ENCODE measurements around the gene HK3. TPM values are rescaled to one million over a fixed set of nuclear protein-coding genes. Genes with fewer than 3 reads are reported as not detected.

HK3 gene
- total RNA-seq, 1 donor from 2014 or later, result 4.2 TPM

DNA sequence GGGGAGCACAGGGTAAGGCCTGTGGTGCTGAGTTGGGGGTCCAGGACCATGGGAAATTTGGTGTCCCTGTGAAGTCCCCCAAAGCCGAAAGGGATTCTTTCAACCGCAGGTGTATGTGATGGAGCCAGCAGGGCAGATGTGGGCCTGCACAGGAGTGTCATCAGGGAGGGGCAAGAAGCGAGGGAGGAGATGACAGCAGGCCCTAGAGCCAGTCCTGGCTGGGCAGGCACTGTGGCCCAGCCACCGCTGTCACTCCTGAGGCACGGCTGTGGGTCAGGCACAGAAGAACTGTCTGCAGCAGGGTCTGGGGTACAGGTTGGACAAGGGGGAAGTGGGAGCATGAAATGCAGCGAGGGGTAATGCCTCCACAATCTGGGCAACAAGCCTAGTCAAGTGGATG, 4.8 kb downstream of the HK3 start:
- Histone ChIP-seq H3K36me3 (ENCODE audit: control insufficient read depth in 3 of 3, insufficient read depth in 3 of 3, low read length in 3 of 3) (no peaks in the 10 kb centered on the region), H3K27me3 (ENCODE audit: control insufficient read depth in 3 of 3, insufficient read depth in 3 of 3, low read length in 3 of 3) (peaks cover 0 to 6% (median 0%) of the 10 kb centered on the region in 3 donors), H3K27ac (ENCODE audit: low read depth, low read length) (no peak overlapping the region), H3K4me3 (ENCODE audit: low read length in 3 of 3) (no peak overlapping the region), H3K9ac (ENCODE audit: low read depth in 1 of 3, low read length in 3 of 3) (no peak overlapping the region), H3K9me3 (ENCODE audit: control insufficient read depth in 3 of 3, low read length in 3 of 3) (no peaks in the 10 kb centered on the region), H3K4me1 (ENCODE audit: control insufficient read depth in 3 of 3, insufficient read depth in 3 of 3, low read length in 3 of 3) (peaks cover 0 to under 1% (median 0%) of the 10 kb centered on the region in 3 donors)

DNA sequence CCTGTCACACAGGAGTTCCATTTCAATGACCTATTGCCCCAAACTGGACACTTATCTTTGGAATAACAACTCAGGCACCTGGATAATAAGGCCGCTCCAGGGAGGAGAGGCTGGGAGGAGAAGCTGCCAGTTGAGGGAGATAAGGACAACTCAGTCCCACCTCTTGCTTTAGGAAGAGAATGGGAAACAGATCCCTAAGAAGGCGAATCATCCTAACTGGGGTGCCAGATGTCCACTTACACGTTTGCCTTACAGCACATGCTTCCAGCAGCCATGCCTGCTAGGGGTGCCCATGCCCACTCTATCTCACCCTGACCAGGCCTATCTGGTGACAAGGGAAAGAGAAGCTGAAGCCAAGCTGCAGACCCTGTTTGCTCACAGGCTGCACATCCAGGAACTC, 6.5 kb downstream of the HK3 start:
- H3K27ac ChIP-seq (ENCODE audit: low read depth, low read length), result no peak overlapping the region
- H3K27me3 ChIP-seq (ENCODE audit: control insufficient read depth in 3 of 3, insufficient read depth in 3 of 3, low read length in 3 of 3), result peaks cover 0 to 9% (median 0%) of the 10 kb centered on the region in 3 donors
- H3K9me3 ChIP-seq (ENCODE audit: control insufficient read depth in 3 of 3, low read length in 3 of 3), result no peaks in the 10 kb centered on the region
- H3K36me3 ChIP-seq (ENCODE audit: control insufficient read depth in 3 of 3, insufficient read depth in 3 of 3, low read length in 3 of 3), result no peaks in the 10 kb centered on the region
- no peaks in the 10 kb centered on the region for H3K4me1 ChIP-seq (ENCODE audit: control insufficient read depth in 3 of 3, insufficient read depth in 3 of 3, low read length in 3 of 3)
- no peak overlapping the region for H3K9ac ChIP-seq (ENCODE audit: low read depth in 1 of 3, low read length in 3 of 3)
- no peak overlapping the region for H3K4me3 ChIP-seq (ENCODE audit: low read length in 3 of 3)

DNA sequence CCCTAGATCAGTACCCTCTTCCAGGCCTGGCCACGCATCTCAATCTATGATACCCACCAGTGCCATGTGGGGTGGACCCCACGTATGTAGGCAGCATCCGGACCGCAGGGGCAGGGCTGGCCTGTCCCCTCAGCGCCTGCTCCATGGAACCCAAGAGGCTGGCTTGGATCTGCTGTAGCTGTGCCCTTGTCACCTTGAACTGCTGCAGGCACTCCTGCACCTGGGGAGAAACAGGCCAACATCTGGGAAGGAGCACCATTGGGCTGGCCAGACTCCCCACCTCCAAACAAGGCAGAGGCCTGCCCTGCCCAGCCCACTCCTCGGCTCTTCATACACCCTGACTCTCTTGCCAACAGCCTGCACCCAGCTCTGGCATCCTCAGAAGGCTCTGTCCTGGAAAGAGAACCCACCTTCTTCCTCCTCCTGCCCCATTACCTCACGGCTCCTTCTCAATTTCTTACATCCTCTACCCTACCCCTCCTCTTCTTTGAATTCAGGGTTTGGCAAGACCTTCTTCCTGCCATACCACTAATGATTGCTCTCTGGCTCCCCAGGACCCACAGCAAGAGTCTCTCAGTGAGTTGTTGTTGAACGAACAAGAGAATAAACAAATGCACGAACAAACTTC, 7.7 kb downstream of the HK3 start:
- Histone ChIP-seq H3K36me3 (ENCODE audit: control insufficient read depth in 3 of 3, insufficient read depth in 3 of 3, low read length in 3 of 3) (no peaks in the 10 kb centered on the region), H3K27me3 (ENCODE audit: control insufficient read depth in 3 of 3, insufficient read depth in 3 of 3, low read length in 3 of 3) (peaks cover 0 to 8% (median 0%) of the 10 kb centered on the region in 3 donors), H3K9ac (ENCODE audit: low read depth in 1 of 3, low read length in 3 of 3) (no peak overlapping the region), H3K4me3 (ENCODE audit: low read length in 3 of 3) (no peak overlapping the region), H3K4me1 (ENCODE audit: control insufficient read depth in 3 of 3, insufficient read depth in 3 of 3, low read length in 3 of 3) (no peaks in the 10 kb centered on the region), H3K27ac (ENCODE audit: low read depth, low read length) (no peak overlapping the region), H3K9me3 (ENCODE audit: control insufficient read depth in 3 of 3, low read length in 3 of 3) (no peaks in the 10 kb centered on the region)

DNA sequence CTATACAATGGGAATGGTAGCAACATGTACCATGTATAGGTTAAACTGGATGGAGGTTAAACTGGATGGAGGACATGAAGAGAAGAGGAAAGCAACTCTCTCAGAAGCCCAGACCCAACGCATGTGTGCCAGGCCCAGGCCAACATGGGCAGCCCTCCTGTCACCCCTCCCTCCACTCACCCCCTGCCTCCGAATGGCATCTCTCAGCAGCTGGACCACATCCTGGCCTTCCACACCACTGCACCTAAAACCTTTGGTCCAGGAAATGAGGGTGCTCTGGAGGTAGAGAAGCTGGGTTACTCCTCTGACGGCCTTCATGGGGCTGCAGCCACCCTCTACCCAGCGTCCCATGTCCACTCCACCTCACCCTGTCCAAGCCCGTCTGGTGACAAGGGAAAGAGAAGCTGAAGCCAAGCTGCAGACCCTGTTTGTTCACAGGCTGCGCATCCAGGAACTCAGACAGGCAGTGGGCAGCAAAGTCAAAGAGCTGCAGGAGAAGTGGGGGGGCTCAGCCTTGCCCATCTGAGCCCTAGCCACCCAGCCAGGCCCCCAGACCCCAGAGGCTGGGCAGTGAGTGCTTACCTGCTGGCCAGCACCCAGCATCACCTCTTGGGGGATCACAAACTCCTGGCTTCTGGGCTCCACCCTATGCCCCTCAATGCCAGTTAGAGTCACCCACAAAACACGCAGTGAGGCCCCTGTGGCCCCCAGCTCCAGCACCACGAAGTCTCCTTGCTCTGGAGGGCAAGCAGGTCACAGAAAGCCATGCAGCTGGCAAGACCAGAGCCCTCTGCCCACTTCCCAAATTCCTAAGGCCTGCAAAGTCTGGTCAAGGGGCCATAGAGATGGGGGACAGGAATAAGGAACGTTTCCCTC, 8.5 kb downstream of the HK3 start:
- no peak overlapping the region for H3K27ac ChIP-seq (ENCODE audit: low read depth, low read length)
- no peak overlapping the region for H3K9ac ChIP-seq (ENCODE audit: low read depth in 1 of 3, low read length in 3 of 3)
- H3K4me3 ChIP-seq (ENCODE audit: low read length in 3 of 3), result no peak overlapping the region

DNA sequence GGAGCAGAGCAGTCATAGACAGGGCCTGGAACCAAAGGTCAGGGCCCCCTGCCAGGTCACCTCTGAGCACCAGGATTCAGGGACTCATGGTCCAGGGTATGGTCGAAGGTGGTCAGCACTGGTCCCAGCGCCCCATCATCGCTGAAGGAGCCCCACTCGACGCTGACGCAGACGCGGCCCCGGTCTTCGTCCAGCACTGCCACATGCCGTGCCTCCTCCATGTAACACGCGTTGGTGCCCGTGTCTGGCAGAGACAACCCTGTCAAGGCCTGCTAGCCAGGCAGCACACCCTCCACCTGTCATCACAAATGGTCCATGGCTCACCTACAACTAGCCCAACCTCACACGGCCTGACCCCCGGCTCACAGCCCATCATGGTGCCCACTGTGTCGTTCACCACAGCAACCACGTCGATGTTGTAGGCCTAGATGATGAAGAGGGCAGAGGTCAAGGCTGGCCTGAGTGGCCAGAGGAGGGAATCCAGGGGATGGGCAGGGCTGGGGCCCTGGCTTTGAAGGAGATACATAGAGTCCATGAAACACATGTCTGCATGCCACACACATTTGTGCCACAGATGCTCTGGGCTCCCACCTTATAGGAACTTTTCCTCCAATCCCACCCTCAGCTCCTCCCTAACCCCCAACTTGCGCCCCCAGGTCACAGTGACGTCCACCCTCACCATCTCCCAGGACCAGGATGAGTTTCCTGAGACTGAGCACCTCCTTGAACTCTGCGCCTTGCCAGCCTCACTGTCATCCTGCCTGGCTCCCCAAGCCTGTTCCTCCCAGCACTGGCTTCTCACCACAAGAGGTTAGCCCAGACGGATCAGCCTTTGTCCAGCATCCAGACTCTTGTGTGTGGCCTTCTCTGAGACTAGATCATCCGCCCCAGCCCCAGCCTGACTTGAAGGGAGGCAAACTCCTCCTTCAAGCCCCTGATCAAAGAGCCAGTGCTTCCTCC, 9.5 kb downstream of the HK3 start:
- H3K36me3 ChIP-seq (ENCODE audit: control insufficient read depth in 3 of 3, insufficient read depth in 3 of 3, low read length in 3 of 3), result no peaks in the 10 kb centered on the region
- no peak overlapping the region for H3K4me3 ChIP-seq (ENCODE audit: low read length in 3 of 3)
- H3K9me3 ChIP-seq (ENCODE audit: control insufficient read depth in 3 of 3, low read length in 3 of 3), result no peaks in the 10 kb centered on the region
- peaks cover 0 to 5% (median 0%) of the 10 kb centered on the region in 3 donors for H3K27me3 ChIP-seq (ENCODE audit: control insufficient read depth in 3 of 3, insufficient read depth in 3 of 3, low read length in 3 of 3)
- H3K27ac ChIP-seq (ENCODE audit: low read depth, low read length), result no peak overlapping the region
- H3K4me1 ChIP-seq (ENCODE audit: control insufficient read depth in 3 of 3, insufficient read depth in 3 of 3, low read length in 3 of 3), result peaks cover 0 to 2% (median 1%) of the 10 kb centered on the region in 3 donors
- H3K9ac ChIP-seq (ENCODE audit: low read depth in 1 of 3, low read length in 3 of 3), result no peak overlapping the region

More for the DNA sequence above, 8.5 kb downstream of the HK3 start:
- Histone ChIP-seq H3K4me1 (ENCODE audit: control insufficient read depth in 3 of 3, insufficient read depth in 3 of 3, low read length in 3 of 3) (no peaks in the 10 kb centered on the region), H3K36me3 (ENCODE audit: control insufficient read depth in 3 of 3, insufficient read depth in 3 of 3, low read length in 3 of 3) (no peaks in the 10 kb centered on the region), H3K27me3 (ENCODE audit: control insufficient read depth in 3 of 3, insufficient read depth in 3 of 3, low read length in 3 of 3) (peaks cover 0 to 5% (median 0%) of the 10 kb centered on the region in 3 donors), H3K9me3 (ENCODE audit: control insufficient read depth in 3 of 3, low read length in 3 of 3) (no peaks in the 10 kb centered on the region)

DNA sequence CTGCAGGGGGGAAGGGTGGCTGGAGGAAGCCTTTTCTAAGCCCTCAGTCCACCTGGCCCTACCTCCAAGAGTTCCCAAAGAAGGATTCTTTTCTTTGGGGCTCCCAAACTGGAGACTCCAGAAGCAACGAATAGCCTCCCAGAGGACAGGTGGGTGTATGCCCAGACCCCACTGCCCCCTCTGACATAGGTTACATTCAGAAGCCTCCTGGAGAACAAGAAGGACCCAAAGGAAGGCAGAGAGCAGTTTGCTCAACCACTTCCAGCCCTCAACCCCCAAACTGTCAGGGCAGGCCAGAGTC, 10.3 kb downstream of the HK3 start:
- H3K27me3 ChIP-seq (ENCODE audit: control insufficient read depth in 3 of 3, insufficient read depth in 3 of 3, low read length in 3 of 3), result peaks cover 0 to 5% (median 0%) of the 10 kb centered on the region in 3 donors
- no peak overlapping the region for H3K9ac ChIP-seq (ENCODE audit: low read depth in 1 of 3, low read length in 3 of 3)
- H3K4me3 ChIP-seq (ENCODE audit: low read length in 3 of 3), result no peak overlapping the region
- no peaks in the 10 kb centered on the region for H3K36me3 ChIP-seq (ENCODE audit: control insufficient read depth in 3 of 3, insufficient read depth in 3 of 3, low read length in 3 of 3)
- no peak overlapping the region for H3K27ac ChIP-seq (ENCODE audit: low read depth, low read length)
- no peaks in the 10 kb centered on the region for H3K9me3 ChIP-seq (ENCODE audit: control insufficient read depth in 3 of 3, low read length in 3 of 3)
- peaks cover 0 to 8% (median 7%) of the 10 kb centered on the region in 3 donors for H3K4me1 ChIP-seq (ENCODE audit: control insufficient read depth in 3 of 3, insufficient read depth in 3 of 3, low read length in 3 of 3)

DNA sequence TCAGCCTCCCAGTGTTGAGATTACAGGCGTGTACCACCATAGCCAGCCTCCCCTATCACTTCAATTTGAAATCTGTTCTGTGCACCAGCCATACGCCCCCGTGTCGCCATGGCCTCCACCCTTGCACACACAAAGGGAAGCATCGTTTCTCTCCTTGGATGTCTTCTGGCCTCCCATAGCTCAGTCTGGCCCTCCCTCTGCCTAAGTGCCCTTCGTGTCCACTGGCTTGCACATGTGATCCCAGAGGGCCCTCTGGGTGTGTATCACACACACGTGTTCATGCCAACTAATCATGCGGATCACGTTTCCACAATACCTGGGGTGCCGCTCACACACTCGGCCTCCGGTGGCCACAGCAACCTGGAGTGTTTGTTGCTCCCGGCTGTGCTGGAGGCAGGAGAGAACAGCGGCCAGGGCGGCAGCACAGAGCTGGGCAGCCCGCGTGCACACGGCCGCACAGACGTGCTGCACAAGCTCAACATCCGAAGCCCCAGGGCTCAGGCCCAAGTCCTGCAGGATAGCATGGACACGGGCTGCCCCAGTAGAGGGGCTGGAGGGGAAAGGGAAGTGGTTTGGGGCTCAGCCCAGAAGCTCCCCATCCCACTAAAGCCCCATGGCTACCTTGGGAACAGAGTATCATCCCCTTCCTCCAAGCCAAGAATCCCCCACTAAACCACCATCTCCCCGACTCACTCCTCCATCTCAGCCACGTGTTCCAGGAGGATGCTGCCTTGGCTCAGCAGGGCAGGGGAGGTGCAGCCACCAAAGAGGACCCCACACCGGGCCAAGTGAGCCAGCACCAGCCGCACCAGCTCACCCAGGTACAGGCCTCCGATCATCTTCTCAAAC, 10.9 kb downstream of the HK3 start:
- H3K27ac ChIP-seq (ENCODE audit: low read depth, low read length), result no peak overlapping the region
- peaks cover 0 to 5% (median 0%) of the 10 kb centered on the region in 3 donors for H3K27me3 ChIP-seq (ENCODE audit: control insufficient read depth in 3 of 3, insufficient read depth in 3 of 3, low read length in 3 of 3)
- H3K36me3 ChIP-seq (ENCODE audit: control insufficient read depth in 3 of 3, insufficient read depth in 3 of 3, low read length in 3 of 3), result no peaks in the 10 kb centered on the region
- peaks cover 0 to 10% (median 8%) of the 10 kb centered on the region in 3 donors for H3K4me1 ChIP-seq (ENCODE audit: control insufficient read depth in 3 of 3, insufficient read depth in 3 of 3, low read length in 3 of 3)
- no peaks in the 10 kb centered on the region for H3K9me3 ChIP-seq (ENCODE audit: control insufficient read depth in 3 of 3, low read length in 3 of 3)
- no peak overlapping the region for H3K9ac ChIP-seq (ENCODE audit: low read depth in 1 of 3, low read length in 3 of 3)
- H3K4me3 ChIP-seq (ENCODE audit: low read length in 3 of 3), result no peak overlapping the region

DNA sequence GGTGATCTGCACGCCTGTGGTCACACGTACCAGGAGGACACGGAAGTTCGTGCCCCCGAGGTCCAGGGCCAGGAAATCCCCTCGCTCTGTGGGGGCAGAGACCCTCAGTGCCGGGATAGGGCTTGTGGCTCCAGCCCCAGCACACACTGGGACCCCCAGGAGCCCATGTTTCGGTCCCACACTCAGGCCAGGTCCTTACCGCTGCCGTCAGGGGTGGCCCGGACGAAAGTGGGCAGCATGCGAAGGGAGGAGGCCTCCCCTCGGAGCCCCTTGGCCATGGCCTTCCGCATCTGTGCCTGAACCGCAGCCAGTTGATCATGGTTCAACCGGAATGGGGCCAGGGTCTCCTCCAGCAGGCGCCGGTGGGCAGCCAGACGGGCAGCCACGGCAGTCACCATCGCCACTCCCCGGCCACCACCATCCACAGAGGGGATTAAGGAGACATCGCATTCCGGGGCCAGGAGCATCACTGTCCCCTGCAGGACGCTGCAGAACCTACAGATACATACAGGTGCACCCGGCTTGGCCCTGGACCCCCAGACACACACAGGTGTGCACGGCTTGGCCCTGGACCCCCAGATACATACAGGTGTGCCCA, 11.8 kb downstream of the HK3 start:
- Histone ChIP-seq H3K27me3 (ENCODE audit: control insufficient read depth in 3 of 3, insufficient read depth in 3 of 3, low read length in 3 of 3) (peaks cover 0 to 5% (median 0%) of the 10 kb centered on the region in 3 donors), H3K4me3 (ENCODE audit: low read length in 3 of 3) (no peak overlapping the region), H3K9me3 (ENCODE audit: control insufficient read depth in 3 of 3, low read length in 3 of 3) (no peaks in the 10 kb centered on the region), H3K4me1 (ENCODE audit: control insufficient read depth in 3 of 3, insufficient read depth in 3 of 3, low read length in 3 of 3) (peaks cover 0 to 15% (median 13%) of the 10 kb centered on the region in 3 donors), H3K9ac (ENCODE audit: low read depth in 1 of 3, low read length in 3 of 3) (no peak overlapping the region), H3K27ac (ENCODE audit: low read depth, low read length) (no peak overlapping the region), H3K36me3 (ENCODE audit: control insufficient read depth in 3 of 3, insufficient read depth in 3 of 3, low read length in 3 of 3) (no peaks in the 10 kb centered on the region)

Data from skeletal muscle tissue (tissue), 4 donors.